Testis (tissue), 3 donors: ENCODE data around the gene SAFB2. TPM values are rescaled to one million over a fixed set of nuclear protein-coding genes. Genes with fewer than 3 reads are reported as not detected.

Source experiments
- DNase-seq: peaks from one replicate; pipeline ENCODE4 v3.0.0-alpha.2; 2019
- H3K27ac ChIP-seq, 2 donors: fragments of 200-600 bp; sonication (generic); one replicate each; pipeline ENCODE4 v1.5.1; 2019
- H3K27me3 ChIP-seq: fragments of 200-600 bp; sonication (generic); one replicate; pipeline ENCODE4 v1.5.1; 2019
- H3K36me3 ChIP-seq: fragments of 200-600 bp; sonication (generic); one replicate; pipeline ENCODE4 v1.5.1; 2017; ENCODE audit warnings: low read depth; ENCODE audit errors: missing control alignments
- H3K4me1 ChIP-seq: fragments of 200-600 bp; sonication (generic); one replicate; pipeline ENCODE4 v1.5.1; 2019
- H3K4me3 ChIP-seq, 2 donors: fragments of 200-600 bp; sonication (generic); one replicate each; pipeline ENCODE4 v1.5.1; 2017 to 2019
- H3K9me3 ChIP-seq: fragments of 200-600 bp; sonication (generic); one replicate; pipeline ENCODE4 v1.5.1; 2017
- CTCF ChIP-seq, 3 experiments: fragments of 450-650 bp in 2 of 3; fragments of 200-600 bp in 1 of 3; sonication (generic) in 1 of 3; IDR thresholded peaks; one replicate each; pipeline ENCODE4 v1.5.1; 2016 to 2019; ENCODE audit warnings: antibody characterized with exemption in 3 of 3, mild to moderate bottlenecking in 2 of 3, moderate library complexity in 1 of 3
- POLR2A ChIP-seq: fragments of 450-650 bp; IDR thresholded peaks from one replicate; pipeline ENCODE4 v1.6.1; 2017; ENCODE audit warnings: antibody characterized with exemption, mild to moderate bottlenecking, moderate library complexity
- WGBS, 2 donors: methylation state at CpG; one replicate each; pipeline ENCODE4 v1.1.5; 2018; 5-methylcytosine and 5-hydroxymethylcytosine counted together
- intact Hi-C: fragments of 100-400 bp; cut with DNase I; formaldehyde crosslinking; loops from one replicate; pipeline ENCODE4 v1.15.1; 2023; ENCODE audit warnings: low total_unique reads
- polyA plus RNA-seq: library from polyadenylated mRNA; stranded (reverse); fragments of 350-450 nt; fragmentation: Illumina TruSeq; extraction: RNeasy Lipid Tissue Mini Kit (QIAGEN cat#74804); gene quantifications from one replicate; pipeline ENCODE4 v1.2.3, GENCODE V29; 2014; ENCODE audit warnings: low read depth, low replicate concordance; ENCODE audit not compliant: insufficient read depth
- total RNA-seq, 2 donors: library from RNA; depleted of rRNA; stranded (reverse); fragments of >200 nt; gene quantifications; one replicate each; pipeline ENCODE4 v1.2.3, GENCODE V29; 2016

The SAFB2 gene
- total and polyA plus RNA-seq, 3 donors from 2014 or later: 84.1 to 209 (median 173) TPM

- TF ChIP-seq POLR2A (no peak), CTCF (IDR thresholded peaks at IDR 0.05) (no peak)
- intact Hi-C loops: no loop called here
- DNase-seq: no peak
- 61 to 64% methylated on average over 5 of the region's 5 CpGs for WGBS, 2 donors
- no peak overlapping the region for H3K27ac ChIP-seq
- no peaks in the 10 kb centered on the region for H3K9me3 ChIP-seq
- H3K36me3 ChIP-seq: peaks cover 3% of the 10 kb centered on the region
- no peaks in the 10 kb centered on the region for H3K4me1 ChIP-seq
- no peak overlapping the region for H3K4me3 ChIP-seq
- no peaks in the 10 kb centered on the region for H3K27me3 ChIP-seq
Observed at GRCh38 chr19:5655412-5655811, 32.8 kb upstream of the SAFB2 start.

- no peaks in the 10 kb centered on the region for H3K4me1 ChIP-seq
- TF ChIP-seq CTCF (IDR thresholded peaks at IDR 0.05) (no peak), POLR2A (no peak)
- DNase-seq: no peak
- WGBS, 2 donors: 88 to 95% methylated on average over 5 of the region's 5 CpGs
- H3K4me3 ChIP-seq: no peak overlapping the region
- H3K27ac ChIP-seq: no peak overlapping the region
- intact Hi-C loops: no loop called here
- H3K9me3 ChIP-seq: no peaks in the 10 kb centered on the region
- peaks cover 3% of the 10 kb centered on the region for H3K36me3 ChIP-seq
- no peaks in the 10 kb centered on the region for H3K27me3 ChIP-seq
Observed at GRCh38 chr19:5654931-5655330, 32.4 kb upstream of the SAFB2 start.

- H3K4me3 ChIP-seq: no peak overlapping the region
- DNase-seq: no peak
- intact Hi-C loops: no loop called here
- TF ChIP-seq CTCF (IDR thresholded peaks at IDR 0.05) (no peak), POLR2A (no peak)
- H3K27me3 ChIP-seq: no peaks in the 10 kb centered on the region
- no peak overlapping the region for H3K27ac ChIP-seq
- no peaks in the 10 kb centered on the region for H3K4me1 ChIP-seq
- 87 to 88% methylated on average over 6 to 10 of the region's 10 CpGs for WGBS, 2 donors
- H3K9me3 ChIP-seq: no peaks in the 10 kb centered on the region
- H3K36me3 ChIP-seq: peaks cover 3% of the 10 kb centered on the region
Observed at GRCh38 chr19:5652261-5652660, 29.7 kb upstream of the SAFB2 start.

GRCh38 chr19:5651361-5651760 is 28.8 kb upstream of the SAFB2 start:
- 97 to 100% methylated on average over 3 to 5 of the region's 5 CpGs for WGBS, 2 donors
- H3K4me1 ChIP-seq: no peaks in the 10 kb centered on the region
- no peak overlapping the region for H3K4me3 ChIP-seq
- no peaks in the 10 kb centered on the region for H3K27me3 ChIP-seq
- DNase-seq: no peak
- no peak overlapping the region for H3K27ac ChIP-seq
- intact Hi-C loops: no loop called here
- H3K9me3 ChIP-seq: no peaks in the 10 kb centered on the region
- H3K36me3 ChIP-seq: peaks cover 3% of the 10 kb centered on the region
- TF ChIP-seq POLR2A (no peak), CTCF (IDR thresholded peaks at IDR 0.05) (no peak)

GRCh38 chr19:5648464-5648863 is 25.9 kb upstream of the SAFB2 start:
- DNase-seq: no peak
- Histone ChIP-seq H3K27me3 (no peaks in the 10 kb centered on the region), H3K36me3 (no peaks in the 10 kb centered on the region), H3K27ac (no peak overlapping the region), H3K9me3 (no peaks in the 10 kb centered on the region), H3K4me1 (no peaks in the 10 kb centered on the region), H3K4me3 (no peak overlapping the region)
- intact Hi-C loops: no loop called here
- TF ChIP-seq POLR2A (no peak), CTCF (IDR thresholded peaks at IDR 0.05) (no peak)
- 80 to 95% methylated on average over 11 of the region's 11 CpGs for WGBS, 2 donors
